HepG2 (cell line): ENCODE data around the gene UQCR10. TPM values are rescaled to one million over a fixed set of nuclear protein-coding genes. Genes with fewer than 3 reads are reported as not detected.

Source experiments
- ATF7-NPFF ChIP-seq: sonication (generic); formaldehyde crosslinking; IDR thresholded peaks from 2 replicates; pipeline ENCODE4 v1.8.1; 2023; ENCODE audit warnings: mild to moderate bottlenecking, low read depth, missing genetic modification reagents, moderate library complexity
- CCAR2 ChIP-seq: fragments of 200-400 bp; formaldehyde crosslinking; optimal IDR thresholded peaks from 2 replicates; pipeline ENCODE3; 2018; ENCODE audit warnings: low read depth, mild to moderate bottlenecking, low read length, moderate library complexity
- DNMT1 ChIP-seq: sonication (generic); formaldehyde crosslinking; IDR thresholded peaks from 2 replicates; pipeline ENCODE4 v1.5.1; 2020; ENCODE audit warnings: mild to moderate bottlenecking, missing genetic modification reagents
- HOXD1 ChIP-seq: sonication (generic); formaldehyde crosslinking; IDR thresholded peaks from 2 replicates; pipeline ENCODE4 v1.5.0; 2020; ENCODE audit warnings: missing genetic modification reagents
- MED8 ChIP-seq: sonication (generic); formaldehyde crosslinking; IDR thresholded peaks from 2 replicates; pipeline ENCODE4 v1.8.1; 2023; ENCODE audit warnings: mild to moderate bottlenecking, missing genetic modification reagents; ENCODE audit not compliant: insufficient replicate concordance
- NCOA1 ChIP-seq: sonication (generic); formaldehyde crosslinking; IDR thresholded peaks from 2 replicates; pipeline ENCODE4 v1.9.0; 2021; ENCODE audit warnings: missing genetic modification reagents
- RORA ChIP-seq: sonication (generic); formaldehyde crosslinking; IDR thresholded peaks from 2 replicates; pipeline ENCODE4 v1.5.0; 2020; ENCODE audit warnings: mild to moderate bottlenecking, missing genetic modification reagents, moderate library complexity
- SIN3A ChIP-seq: IDR thresholded peaks from 2 replicates; pipeline ENCODE4 v1.6.1; 2011; ENCODE audit warnings: low read depth, mild to moderate bottlenecking, control low read depth, low read length, borderline replicate concordance
- SMARCC2 ChIP-seq: fragments of 450-650 bp; IDR thresholded peaks from 2 replicates; pipeline ENCODE4 v1.6.1; 2017; ENCODE audit warnings: antibody characterized with exemption, mild to moderate bottlenecking
- SMARCE1 ChIP-seq: fragments of 450-650 bp; IDR thresholded peaks from 2 replicates; pipeline ENCODE4 v1.6.1; 2017; ENCODE audit warnings: borderline replicate concordance
- SMC3 ChIP-seq: IDR thresholded peaks from 2 replicates; pipeline ENCODE4 v1.6.1; 2011; ENCODE audit warnings: low read length, improper control_type of control experiment
- THAP8 ChIP-seq: sonication (generic); formaldehyde crosslinking; IDR thresholded peaks from 2 replicates; pipeline ENCODE4 v1.5.1; 2020; ENCODE audit warnings: missing genetic modification reagents, mild to moderate bottlenecking, borderline replicate concordance
- ZBTB20 ChIP-seq: sonication (generic); formaldehyde crosslinking; IDR thresholded peaks from 2 replicates; pipeline ENCODE4 v1.8.1; 2023; ENCODE audit warnings: missing genetic modification reagents, low read depth, mild to moderate bottlenecking, borderline replicate concordance
- ZBTB39 ChIP-seq: sonication (generic); formaldehyde crosslinking; IDR thresholded peaks from 2 replicates; pipeline ENCODE4 v1.5.0; 2020; ENCODE audit warnings: missing genetic modification reagents
- ZNF251 ChIP-seq: sonication (generic); formaldehyde crosslinking; IDR thresholded peaks from 2 replicates; pipeline ENCODE4 v1.9.0; 2021; ENCODE audit warnings: mild to moderate bottlenecking, missing genetic modification reagents
- ZNF264 ChIP-seq: sonication (generic); formaldehyde crosslinking; IDR thresholded peaks from 2 replicates; pipeline ENCODE4 v1.4.0; 2020; ENCODE audit warnings: missing genetic modification reagents
- ZNF30 ChIP-seq: sonication (generic); formaldehyde crosslinking; IDR thresholded peaks from 2 replicates; pipeline ENCODE4 v1.5.0; 2020; ENCODE audit warnings: mild to moderate bottlenecking, missing genetic modification reagents
- ZNF564 ChIP-seq: sonication (generic); formaldehyde crosslinking; IDR thresholded peaks from 2 replicates; pipeline ENCODE4 v1.8.1; 2023; ENCODE audit warnings: mild to moderate bottlenecking, missing genetic modification reagents
- ZNF713 ChIP-seq: sonication (generic); formaldehyde crosslinking; IDR thresholded peaks from 2 replicates; pipeline ENCODE4 v1.4.0; 2020; ENCODE audit warnings: mild to moderate bottlenecking, missing genetic modification reagents
- ZNF770 ChIP-seq: sonication (generic); formaldehyde crosslinking; IDR thresholded peaks from 2 replicates; pipeline ENCODE4 v1.5.0; 2020; ENCODE audit warnings: mild to moderate bottlenecking, missing genetic modification reagents
- ZNF841 ChIP-seq: sonication (generic); formaldehyde crosslinking; IDR thresholded peaks from 2 replicates; pipeline ENCODE4 v1.8.1; 2023; ENCODE audit warnings: missing genetic modification reagents, borderline replicate concordance
- polyA plus RNA-seq, 8 experiments: library from polyadenylated mRNA; depleted of rRNA in 3 of 8; stranded (reverse) in 7 of 8; unstranded in 1 of 8; fragments of >200 nt; fragmentation: Illumina TruSeq in 4 of 8; extraction: Trizol in 4 of 8; gene quantifications; 2 replicates each; pipeline versions ENCODE4 v1.2.1 to v1.2.3, GENCODE V29; 2011 to 2016; ENCODE audit warnings: low read depth in 4 of 8, missing spikeins in 1 of 8, mixed read lengths in 1 of 8; ENCODE audit not compliant: insufficient read depth in 1 of 8
- total RNA-seq, 5 experiments: library from RNA; depleted of rRNA; stranded (reverse); fragments of >200 nt; fragmentation: Illumina TruSeq; extraction: Trizol; gene quantifications; 2 replicates each; pipeline ENCODE4 v1.2.3, GENCODE V29; 2016; ENCODE audit warnings: low read depth in 1 of 5
- TF ChIP-seq, protein P1 (sequence below): sonication (generic); formaldehyde crosslinking; IDR thresholded peaks from 2 replicates; pipeline ENCODE4 v1.8.1; 2022; ENCODE audit warnings: low read depth, mild to moderate bottlenecking, missing genetic modification reagents
- TF ChIP-seq, protein P2 (sequence below): sonication (generic); formaldehyde crosslinking; IDR thresholded peaks from 2 replicates; pipeline ENCODE4 v1.5.1; 2020; ENCODE audit warnings: mild to moderate bottlenecking, moderate library complexity, missing genetic modification reagents

The UQCR10 gene
- total and polyA plus RNA-seq, 2 of the 13 experiments (the other 11 are each of a cell fraction or from before 2014, with no cell fraction given), result 225 to 232 TPM

- TF ChIP-seq SMARCC2, result no peak
- no peak for TF ChIP-seq THAP8 (CRISPR knock-in tag)
- no peak for TF ChIP-seq CCAR2
- TF ChIP-seq MED8 (CRISPR knock-in tag), result peak; percentile 19
- no peak for TF ChIP-seq ATF7-NPFF (CRISPR knock-in tag)
- TF ChIP-seq, protein P1, sequence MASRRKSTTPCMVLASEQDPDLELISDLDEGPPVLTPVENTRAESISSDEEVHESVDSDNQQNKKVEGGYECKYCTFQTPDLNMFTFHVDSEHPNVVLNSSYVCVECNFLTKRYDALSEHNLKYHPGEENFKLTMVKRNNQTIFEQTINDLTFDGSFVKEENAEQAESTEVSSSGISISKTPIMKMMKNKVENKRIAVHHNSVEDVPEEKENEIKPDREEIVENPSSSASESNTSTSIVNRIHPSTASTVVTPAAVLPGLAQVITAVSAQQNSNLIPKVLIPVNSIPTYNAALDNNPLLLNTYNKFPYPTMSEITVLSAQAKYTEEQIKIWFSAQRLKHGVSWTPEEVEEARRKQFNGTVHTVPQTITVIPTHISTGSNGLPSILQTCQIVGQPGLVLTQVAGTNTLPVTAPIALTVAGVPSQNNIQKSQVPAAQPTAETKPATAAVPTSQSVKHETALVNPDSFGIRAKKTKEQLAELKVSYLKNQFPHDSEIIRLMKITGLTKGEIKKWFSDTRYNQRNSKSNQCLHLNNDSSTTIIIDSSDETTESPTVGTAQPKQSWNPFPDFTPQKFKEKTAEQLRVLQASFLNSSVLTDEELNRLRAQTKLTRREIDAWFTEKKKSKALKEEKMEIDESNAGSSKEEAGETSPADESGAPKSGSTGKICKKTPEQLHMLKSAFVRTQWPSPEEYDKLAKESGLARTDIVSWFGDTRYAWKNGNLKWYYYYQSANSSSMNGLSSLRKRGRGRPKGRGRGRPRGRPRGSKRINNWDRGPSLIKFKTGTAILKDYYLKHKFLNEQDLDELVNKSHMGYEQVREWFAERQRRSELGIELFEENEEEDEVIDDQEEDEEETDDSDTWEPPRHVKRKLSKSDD (CRISPR knock-in tag), result no peak
- TF ChIP-seq ZBTB39, result no peak
- TF ChIP-seq SMC3, result 0 out of 2 replicates have a peak, but pooled peaks have one; percentile 1
- no peak for TF ChIP-seq RORA (CRISPR knock-in tag)
- TF ChIP-seq SIN3A, result no peak
- no peak for TF ChIP-seq NCOA1 (CRISPR knock-in tag)
- TF ChIP-seq ZBTB20 (CRISPR knock-in tag), result no peak
- TF ChIP-seq, protein P2, sequence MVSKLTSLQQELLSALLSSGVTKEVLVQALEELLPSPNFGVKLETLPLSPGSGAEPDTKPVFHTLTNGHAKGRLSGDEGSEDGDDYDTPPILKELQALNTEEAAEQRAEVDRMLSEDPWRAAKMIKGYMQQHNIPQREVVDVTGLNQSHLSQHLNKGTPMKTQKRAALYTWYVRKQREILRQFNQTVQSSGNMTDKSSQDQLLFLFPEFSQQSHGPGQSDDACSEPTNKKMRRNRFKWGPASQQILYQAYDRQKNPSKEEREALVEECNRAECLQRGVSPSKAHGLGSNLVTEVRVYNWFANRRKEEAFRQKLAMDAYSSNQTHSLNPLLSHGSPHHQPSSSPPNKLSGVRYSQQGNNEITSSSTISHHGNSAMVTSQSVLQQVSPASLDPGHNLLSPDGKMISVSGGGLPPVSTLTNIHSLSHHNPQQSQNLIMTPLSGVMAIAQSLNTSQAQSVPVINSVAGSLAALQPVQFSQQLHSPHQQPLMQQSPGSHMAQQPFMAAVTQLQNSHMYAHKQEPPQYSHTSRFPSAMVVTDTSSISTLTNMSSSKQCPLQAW (CRISPR knock-in tag), result peak; percentile 47; the same call in 1 of the 2 replicates
- TF ChIP-seq HOXD1 (CRISPR knock-in tag), result no peak
- no peak for TF ChIP-seq DNMT1 (CRISPR knock-in tag)
- no peak for TF ChIP-seq ZNF251
- no peak for TF ChIP-seq ZNF713 (CRISPR knock-in tag)
- TF ChIP-seq ZNF770 (CRISPR knock-in tag), result no peak
- TF ChIP-seq ZNF564 (CRISPR knock-in tag), result no peak
- no peak for TF ChIP-seq SMARCE1
- TF ChIP-seq ZNF30 (CRISPR knock-in tag), result no peak
- TF ChIP-seq ZNF264 (CRISPR knock-in tag), result no peak
- no peak for TF ChIP-seq ZNF841 (CRISPR knock-in tag)
These were observed 32.1 kb downstream of the UQCR10 start (continued) for GRCh38 chr22:29799217-29799680.
